Testis (tissue), 3 donors: ENCODE results near the gene MYO1A. TPM values are rescaled to one million over a fixed set of nuclear protein-coding genes. Genes with fewer than 3 reads are reported as not detected.

ENCODE experiments used
- DNase-seq: peaks from one replicate; pipeline ENCODE4 v3.0.0-alpha.2; 2019
- H3K27ac ChIP-seq, 2 donors: fragments of 200-600 bp; sonication (generic); one replicate each; pipeline ENCODE4 v1.5.1; 2019
- H3K27me3 ChIP-seq: fragments of 200-600 bp; sonication (generic); one replicate; pipeline ENCODE4 v1.5.1; 2019
- H3K36me3 ChIP-seq: fragments of 200-600 bp; sonication (generic); one replicate; pipeline ENCODE4 v1.5.1; 2017; ENCODE audit warnings: low read depth; ENCODE audit errors: missing control alignments
- H3K4me1 ChIP-seq: fragments of 200-600 bp; sonication (generic); one replicate; pipeline ENCODE4 v1.5.1; 2019
- H3K4me3 ChIP-seq, 2 donors: fragments of 200-600 bp; sonication (generic); one replicate each; pipeline ENCODE4 v1.5.1; 2017 to 2019
- H3K9me3 ChIP-seq: fragments of 200-600 bp; sonication (generic); one replicate; pipeline ENCODE4 v1.5.1; 2017
- POLR2A ChIP-seq: fragments of 450-650 bp; IDR thresholded peaks from one replicate; pipeline ENCODE4 v1.6.1; 2017; ENCODE audit warnings: antibody characterized with exemption, mild to moderate bottlenecking, moderate library complexity
- WGBS, 2 donors: methylation state at CpG; one replicate each; pipeline ENCODE4 v1.1.5; 2018; 5-methylcytosine and 5-hydroxymethylcytosine counted together
- intact Hi-C: fragments of 100-400 bp; cut with DNase I; formaldehyde crosslinking; loops from one replicate; pipeline ENCODE4 v1.15.1; 2023; ENCODE audit warnings: low total_unique reads
- polyA plus RNA-seq: library from polyadenylated mRNA; stranded (reverse); fragments of 350-450 nt; fragmentation: Illumina TruSeq; extraction: RNeasy Lipid Tissue Mini Kit (QIAGEN cat#74804); gene quantifications from one replicate; pipeline ENCODE4 v1.2.3, GENCODE V29; 2014; ENCODE audit warnings: low read depth, low replicate concordance; ENCODE audit not compliant: insufficient read depth
- total RNA-seq, 2 donors: library from RNA; depleted of rRNA; stranded (reverse); fragments of >200 nt; gene quantifications; one replicate each; pipeline ENCODE4 v1.2.3, GENCODE V29; 2016
- TF ChIP-seq, protein P1 (sequence below), 3 experiments: fragments of 450-650 bp in 2 of 3; fragments of 200-600 bp in 1 of 3; sonication (generic) in 1 of 3; IDR thresholded peaks; one replicate each; pipeline ENCODE4 v1.5.1; 2016 to 2019; ENCODE audit warnings: antibody characterized with exemption in 3 of 3, mild to moderate bottlenecking in 2 of 3, moderate library complexity in 1 of 3

Gene MYO1A
- total and polyA plus RNA-seq, 3 donors from 2014 or later = 5.4 to 7.6 (median 5.9) TPM

DNA sequence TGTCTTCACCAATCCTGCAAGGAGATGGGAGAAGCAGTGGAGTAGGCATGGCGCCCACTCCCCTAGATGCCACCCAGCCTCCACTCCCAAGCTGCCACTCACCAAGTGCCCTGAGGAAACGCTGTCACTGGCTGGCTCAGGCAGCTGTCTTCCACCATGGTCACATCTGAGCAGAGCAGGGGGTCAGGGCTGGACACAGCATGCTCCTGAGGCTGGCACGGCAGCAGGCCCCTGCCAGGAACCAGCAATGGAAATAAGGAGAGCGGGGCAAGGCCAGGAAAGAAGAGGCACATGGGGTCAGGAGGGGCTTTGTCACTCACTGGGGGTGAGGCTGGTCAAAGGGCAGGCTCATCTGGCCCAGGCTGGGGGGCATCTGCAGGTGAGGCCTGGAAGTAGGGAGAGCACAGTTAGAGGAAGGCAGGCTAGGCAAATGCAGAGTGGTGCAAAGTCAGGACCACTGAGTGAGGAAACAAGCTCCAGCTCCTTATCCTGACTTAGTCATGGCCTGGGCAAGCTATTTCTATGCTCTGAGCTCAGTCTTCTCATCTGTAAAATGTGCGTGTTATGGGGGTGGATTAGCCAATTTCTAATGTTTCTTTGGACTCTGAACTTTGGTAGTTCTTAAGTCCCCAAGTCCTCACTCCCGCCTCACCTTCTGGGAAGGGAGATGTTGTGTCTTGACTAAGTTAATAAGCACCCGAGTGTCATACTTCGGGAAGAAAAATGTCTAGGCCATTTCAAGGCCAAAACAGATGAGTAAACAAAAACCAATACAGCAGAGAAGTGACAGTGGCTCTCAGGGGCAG, 47.0 kb upstream of the MYO1A start:
- intact Hi-C loops = no loop called here
- no peak for TF ChIP-seq POLR2A
- TF ChIP-seq, protein P1, sequence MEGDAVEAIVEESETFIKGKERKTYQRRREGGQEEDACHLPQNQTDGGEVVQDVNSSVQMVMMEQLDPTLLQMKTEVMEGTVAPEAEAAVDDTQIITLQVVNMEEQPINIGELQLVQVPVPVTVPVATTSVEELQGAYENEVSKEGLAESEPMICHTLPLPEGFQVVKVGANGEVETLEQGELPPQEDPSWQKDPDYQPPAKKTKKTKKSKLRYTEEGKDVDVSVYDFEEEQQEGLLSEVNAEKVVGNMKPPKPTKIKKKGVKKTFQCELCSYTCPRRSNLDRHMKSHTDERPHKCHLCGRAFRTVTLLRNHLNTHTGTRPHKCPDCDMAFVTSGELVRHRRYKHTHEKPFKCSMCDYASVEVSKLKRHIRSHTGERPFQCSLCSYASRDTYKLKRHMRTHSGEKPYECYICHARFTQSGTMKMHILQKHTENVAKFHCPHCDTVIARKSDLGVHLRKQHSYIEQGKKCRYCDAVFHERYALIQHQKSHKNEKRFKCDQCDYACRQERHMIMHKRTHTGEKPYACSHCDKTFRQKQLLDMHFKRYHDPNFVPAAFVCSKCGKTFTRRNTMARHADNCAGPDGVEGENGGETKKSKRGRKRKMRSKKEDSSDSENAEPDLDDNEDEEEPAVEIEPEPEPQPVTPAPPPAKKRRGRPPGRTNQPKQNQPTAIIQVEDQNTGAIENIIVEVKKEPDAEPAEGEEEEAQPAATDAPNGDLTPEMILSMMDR (IDR thresholded peaks at IDR 0.05) = no peak
- DNase-seq = no peak
- H3K9me3 ChIP-seq = no peaks in the 10 kb centered on the region
- H3K4me1 ChIP-seq = peaks cover 22% of the 10 kb centered on the region
- no peak overlapping the region for H3K4me3 ChIP-seq
- 78 to 80% methylated on average over 6 to 8 of the region's 8 CpGs for WGBS, 2 donors
- H3K27ac ChIP-seq = no peak overlapping the region
- no peaks in the 10 kb centered on the region for H3K36me3 ChIP-seq
- H3K27me3 ChIP-seq = no peaks in the 10 kb centered on the region

- H3K4me1 ChIP-seq = peaks cover 28% of the 10 kb centered on the region
Measured at GRCh38 chr12:57096099-57096572, 46.2 kb upstream of the MYO1A start.

DNA sequence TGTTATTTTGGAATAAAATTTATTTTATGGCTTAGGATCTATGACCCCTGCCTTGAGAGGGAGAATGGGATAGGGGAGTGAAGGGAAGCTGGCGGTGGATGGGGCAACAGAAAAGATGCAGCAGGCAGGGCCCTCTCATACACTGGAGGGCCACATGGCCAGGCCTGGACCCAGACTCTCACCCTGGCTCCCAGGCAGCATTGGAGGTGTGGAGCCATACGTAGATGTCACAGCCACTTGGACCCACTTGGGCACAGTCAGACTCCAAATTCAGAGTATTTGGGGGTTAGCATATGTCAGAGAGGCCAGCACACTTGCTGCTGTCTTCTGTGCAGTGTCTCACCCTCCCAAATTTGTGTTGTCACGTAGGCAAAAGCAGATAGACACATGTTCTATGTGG, 45.5 kb upstream of the MYO1A start:
- Histone ChIP-seq H3K36me3 (no peaks in the 10 kb centered on the region), H3K9me3 (no peaks in the 10 kb centered on the region), H3K4me3 (no peak overlapping the region), H3K27ac (no peak overlapping the region), H3K27me3 (no peaks in the 10 kb centered on the region), H3K4me1 (peaks cover 35% of the 10 kb centered on the region)
- WGBS, 2 donors = 75 to 82% methylated on average over 2 to 3 of the region's 3 CpGs
- intact Hi-C loops = no loop called here
- TF ChIP-seq POLR2A = no peak
- TF ChIP-seq, protein P1 (IDR thresholded peaks at IDR 0.05) = no peak
- no peak for DNase-seq

More at GRCh38 chr12:57096099-57096572, 46.2 kb upstream of the MYO1A start:
- Histone ChIP-seq H3K4me3 (no peak overlapping the region), H3K27me3 (no peaks in the 10 kb centered on the region), H3K9me3 (no peaks in the 10 kb centered on the region), H3K27ac (no peak overlapping the region), H3K36me3 (no peaks in the 10 kb centered on the region)
- TF ChIP-seq POLR2A = no peak
- TF ChIP-seq, protein P1 (IDR thresholded peaks at IDR 0.05) = no peak
- intact Hi-C loops = no loop called here
- no peak for DNase-seq
- 75 to 86% methylated on average over 2 to 6 of the region's 6 CpGs for WGBS, 2 donors

DNA sequence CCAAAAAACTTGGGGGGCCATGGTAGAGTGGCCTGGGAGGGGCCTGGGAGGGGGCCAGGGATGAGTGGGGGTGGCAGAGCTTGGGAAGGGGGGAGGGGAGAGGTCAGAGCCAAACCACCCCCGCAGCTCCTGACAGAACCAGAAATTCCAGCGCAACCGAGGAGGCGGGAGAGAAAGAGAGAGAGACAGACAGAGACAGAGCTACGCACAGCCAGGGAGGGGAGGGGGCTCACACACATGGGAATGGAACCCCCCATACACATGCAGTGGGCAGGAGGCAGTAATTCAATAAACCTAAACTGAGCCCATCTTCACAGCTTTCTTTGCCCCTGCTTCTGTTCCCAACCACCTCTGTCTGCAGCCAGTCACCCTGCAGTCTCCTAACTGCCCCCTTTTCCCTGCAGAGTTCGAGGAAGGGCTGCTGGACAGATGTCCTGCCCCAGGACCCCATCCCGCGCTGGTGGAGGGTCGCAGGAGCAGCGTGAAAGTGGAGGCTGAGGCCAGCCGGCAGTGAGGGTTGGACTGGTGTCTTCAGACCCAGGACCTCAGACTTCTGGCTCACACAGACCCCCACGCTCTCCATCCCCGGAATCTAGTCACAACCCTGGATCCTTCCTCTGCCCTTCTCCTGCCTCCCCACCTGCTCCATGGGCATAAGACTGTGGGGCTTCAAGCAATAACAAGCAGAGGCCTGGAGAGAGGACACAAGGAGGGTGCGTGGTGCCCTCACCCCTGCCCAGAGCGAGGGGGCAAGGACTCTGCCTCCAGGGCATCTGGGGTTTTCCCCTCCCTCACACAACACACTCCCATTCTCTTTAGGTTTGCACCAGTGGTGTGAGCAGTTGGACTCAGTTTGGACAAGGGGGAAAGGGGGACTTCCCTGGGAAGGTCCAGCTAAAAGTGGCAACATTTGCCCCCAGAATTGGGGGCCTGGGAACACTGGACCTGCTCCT, 44.6 kb upstream of the MYO1A start:
- TF ChIP-seq POLR2A = no peak
- TF ChIP-seq, protein P1 (IDR thresholded peaks at IDR 0.05) = no peak
- intact Hi-C loops = no loop called here
- DNase-seq = no peak
- Histone ChIP-seq H3K27me3 (no peaks in the 10 kb centered on the region), H3K9me3 (no peaks in the 10 kb centered on the region), H3K4me3 (no peak overlapping the region), H3K36me3 (no peaks in the 10 kb centered on the region), H3K27ac (peak overlapping the region; percentile 8 to 100), H3K4me1 (peaks cover 38% of the 10 kb centered on the region)
- 42 to 50% methylated on average over 12 to 15 of the region's 15 CpGs for WGBS, 2 donors
